NOMO-1 treated with DMSO at 0.1 percent for 48 hours (cell line): ENCODE data around the gene MGAT5.

Experiments used
- DNase-seq: peaks from one replicate; lab custom pipeline; 2025; ENCODE audit not compliant: unreplicated experiment; lab: John Stamatoyannopoulos, UW

Gene MGAT5

GRCh38 chr2:134252092-134252750, 1.7 kb upstream of the MGAT5 start:
- DNase-seq: no peak

GRCh38 chr2:134253117-134253704, 661 bp upstream of the MGAT5 start:
- no peak for DNase-seq

- DNase-seq: no peak
Observed at GRCh38 chr2:134254824-134255223, 952 bp downstream of the MGAT5 start.

GRCh38 chr2:134256956-134257355, 3.1 kb downstream of the MGAT5 start:
- DNase-seq: no peak

GRCh38 chr2:134257509-134257908, 3.6 kb downstream of the MGAT5 start:
- DNase-seq: no peak

GRCh38 chr2:134257965-134258683, 4.3 kb downstream of the MGAT5 start:
- DNase-seq: no peak

- no peak for DNase-seq
Observed at GRCh38 chr2:134258684-134259388, 5.0 kb downstream of the MGAT5 start.

- DNase-seq: no peak
Observed at GRCh38 chr2:134259571-134259970, 5.7 kb downstream of the MGAT5 start.

- DNase-seq: no peak
Observed at GRCh38 chr2:134259994-134260393, 6.1 kb downstream of the MGAT5 start.

- DNase-seq: no peak
Observed at GRCh38 chr2:134260713-134261112, 6.8 kb downstream of the MGAT5 start.

GRCh38 chr2:134261398-134262131, 7.7 kb downstream of the MGAT5 start:
- DNase-seq: peak; percentile 8

GRCh38 chr2:134262684-134263083, 8.8 kb downstream of the MGAT5 start:
- DNase-seq: no peak

GRCh38 chr2:134268265-134268664, 14.4 kb downstream of the MGAT5 start:
- no peak for DNase-seq

GRCh38 chr2:134269230-134269629, 15.4 kb downstream of the MGAT5 start:
- DNase-seq: no peak

GRCh38 chr2:134269972-134270735, 16.3 kb downstream of the MGAT5 start:
- no peak for DNase-seq

- DNase-seq: peak; percentile 20
Observed at GRCh38 chr2:134271758-134272157, 17.9 kb downstream of the MGAT5 start.

GRCh38 chr2:134272806-134273205, 18.9 kb downstream of the MGAT5 start:
- DNase-seq: no peak

GRCh38 chr2:134273256-134273983, 19.5 kb downstream of the MGAT5 start:
- no peak for DNase-seq

GRCh38 chr2:134274121-134274520, 20.2 kb downstream of the MGAT5 start:
- no peak for DNase-seq
